NCI-H1417 treated with DMSO at 0.1 percent for 48 hours (cell line): Measurements from ENCODE around the gene TSPAN11.
"Not testable (repeated sequence)": the region's sequence is repeated elsewhere in the genome, so short reads cannot be mapped to it uniquely, and the experiment has no call there.

Experiments
- DNase-seq: peaks from one replicate; lab custom pipeline; 2025; lab: John Stamatoyannopoulos, UW

Gene TSPAN11

DNA sequence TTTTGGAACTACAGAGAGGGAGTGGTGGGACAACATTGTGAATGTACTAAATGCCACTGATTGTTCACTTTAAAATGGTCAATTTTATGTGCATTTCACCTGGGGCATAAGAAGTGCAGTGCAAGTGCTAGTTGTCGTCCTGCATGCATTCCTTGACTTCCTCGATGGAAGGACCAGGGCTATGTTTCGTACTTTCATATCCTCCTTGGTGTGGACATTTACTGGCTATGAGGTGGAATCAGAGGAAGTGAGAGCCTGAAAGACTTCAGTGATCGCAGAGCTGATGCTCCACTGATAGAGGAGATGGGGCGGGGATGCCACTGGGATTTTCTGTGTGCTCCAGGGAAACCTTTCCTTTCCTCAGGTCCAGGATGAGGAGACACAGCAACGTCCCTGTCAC, 93.0 kb downstream of the TSPAN11 start:
- DNase-seq = no peak

DNA sequence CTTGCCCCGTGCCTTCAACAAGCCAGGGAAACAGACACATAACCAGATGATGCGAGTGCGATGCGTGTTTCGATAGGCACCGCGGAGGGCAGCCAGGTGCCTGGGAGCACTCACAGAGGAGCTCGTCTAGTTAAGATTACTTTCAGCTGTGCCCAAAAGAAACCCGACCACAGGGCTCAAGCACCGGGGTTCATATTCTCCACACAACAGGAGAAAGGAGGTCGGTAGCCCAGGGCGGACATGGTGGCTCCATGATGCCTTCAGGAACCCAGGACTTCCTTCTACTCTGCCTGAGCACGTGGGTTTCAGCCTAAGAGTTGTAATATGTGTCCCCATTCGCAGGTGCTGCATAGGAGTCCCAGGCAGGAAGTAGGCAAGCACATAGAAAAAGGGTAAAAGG, 93.4 kb downstream of the TSPAN11 start:
- DNase-seq = no peak

DNA sequence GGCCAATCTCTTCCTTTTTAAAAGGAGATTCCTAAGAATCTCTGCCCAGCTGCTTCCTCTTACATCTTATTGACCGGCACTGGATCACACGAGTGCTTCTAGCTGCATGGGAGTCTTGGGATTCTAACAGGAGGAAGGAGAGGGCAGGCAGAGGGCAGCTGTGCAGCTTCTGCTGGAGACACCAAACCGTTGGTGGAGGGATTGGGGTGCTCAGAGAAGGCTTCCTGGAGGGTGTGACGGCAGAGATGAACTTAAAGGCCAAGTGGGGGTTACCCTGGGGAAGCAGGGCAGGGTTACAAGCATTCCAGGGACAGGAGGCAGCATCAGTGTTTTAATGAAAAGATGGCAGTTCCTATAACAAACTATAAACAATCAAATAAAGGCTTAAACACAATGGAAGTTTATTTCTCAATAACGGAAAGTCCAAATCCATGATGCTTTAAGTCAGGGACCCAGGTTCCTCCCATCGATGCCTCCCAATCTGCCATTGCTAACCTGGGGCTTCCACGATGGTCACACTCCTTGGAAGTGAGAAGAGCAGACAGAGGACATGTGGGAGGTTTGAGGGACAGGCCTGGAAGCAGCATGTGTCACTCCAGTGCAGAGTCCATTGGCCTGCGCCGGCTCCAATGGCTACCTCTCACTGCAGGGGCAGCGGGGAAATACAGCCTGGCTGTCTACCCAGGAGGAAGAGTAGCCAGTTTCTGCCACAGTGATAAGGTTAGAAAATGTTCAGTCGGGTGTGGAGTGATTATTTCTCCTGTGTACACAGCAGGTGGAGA, 94.0 kb downstream of the TSPAN11 start:
- DNase-seq = no peak

DNA sequence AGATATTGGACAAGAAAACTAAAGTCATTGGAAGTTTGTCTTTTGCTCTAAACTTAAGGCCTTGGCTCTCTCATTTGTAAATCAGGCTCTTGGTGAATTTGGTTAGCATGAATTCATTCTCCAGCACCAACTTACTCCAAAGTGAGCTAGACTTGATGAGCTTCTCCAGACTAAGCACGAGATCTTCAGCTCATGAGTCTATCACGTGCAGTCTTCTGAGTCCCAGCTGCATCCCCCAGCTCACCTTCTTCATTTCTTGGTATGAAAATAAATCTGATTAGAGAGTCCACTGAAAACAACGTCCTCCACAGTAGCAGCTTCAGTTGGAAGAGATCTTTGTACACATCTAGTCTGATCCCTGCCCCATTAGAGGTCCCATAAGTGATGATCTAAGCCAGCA, 94.6 kb downstream of the TSPAN11 start:
- DNase-seq = no peak

DNA sequence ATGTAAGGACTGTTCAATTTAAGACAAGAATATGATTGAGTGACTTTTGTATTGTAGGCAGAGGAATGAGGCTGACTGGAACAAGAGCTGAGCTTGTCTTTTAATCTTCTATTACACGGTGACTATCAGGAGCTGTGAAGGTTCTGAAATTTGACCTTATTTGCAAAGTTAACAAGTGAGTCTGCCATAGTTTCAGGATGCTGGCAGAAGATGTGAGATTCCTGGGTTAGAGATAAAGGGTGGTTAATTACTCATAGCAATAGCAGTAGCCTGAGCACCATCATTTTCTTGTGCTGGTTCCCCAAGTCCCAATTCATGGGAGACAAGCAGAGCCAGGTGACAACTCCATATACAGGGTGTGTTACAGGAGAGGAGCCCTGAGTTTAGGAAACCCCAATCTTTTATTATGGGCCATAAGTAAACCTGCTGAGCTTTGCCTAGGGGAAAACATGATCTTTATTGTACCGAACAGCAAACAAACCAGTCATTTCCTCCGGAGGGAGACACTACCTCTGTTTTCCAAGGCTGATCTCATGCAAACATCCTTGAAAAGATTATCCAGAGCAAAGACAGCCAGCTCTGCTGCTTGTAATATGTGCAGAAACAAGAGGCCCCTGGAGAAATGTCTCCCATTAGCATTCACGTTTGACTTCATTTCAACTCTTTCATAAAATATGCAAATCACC, 95.4 kb downstream of the TSPAN11 start:
- no peak for DNase-seq

DNA sequence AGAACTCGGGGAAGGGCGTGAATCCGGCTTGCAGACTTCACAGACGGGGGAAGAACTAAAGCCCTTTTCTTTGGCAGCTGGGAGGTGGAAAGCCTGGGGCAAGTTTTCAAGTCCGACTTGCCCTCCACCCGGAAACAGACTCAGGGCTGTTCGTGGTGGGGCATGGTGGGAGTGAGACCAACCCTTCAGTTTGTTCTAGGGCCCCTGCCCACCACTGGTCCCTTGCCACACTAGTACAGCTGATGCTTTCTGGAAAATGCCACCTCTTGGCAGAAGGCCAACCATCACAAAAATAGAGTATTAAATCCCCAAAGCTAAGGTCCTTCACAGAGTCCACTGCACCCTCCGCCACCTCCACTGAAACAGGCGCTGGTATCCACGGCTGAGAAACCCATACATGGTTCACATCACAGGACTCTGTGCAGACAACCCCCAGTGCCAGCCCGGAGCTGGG, 96.8 kb downstream of the TSPAN11 start:
- DNase-seq = no peak

DNA sequence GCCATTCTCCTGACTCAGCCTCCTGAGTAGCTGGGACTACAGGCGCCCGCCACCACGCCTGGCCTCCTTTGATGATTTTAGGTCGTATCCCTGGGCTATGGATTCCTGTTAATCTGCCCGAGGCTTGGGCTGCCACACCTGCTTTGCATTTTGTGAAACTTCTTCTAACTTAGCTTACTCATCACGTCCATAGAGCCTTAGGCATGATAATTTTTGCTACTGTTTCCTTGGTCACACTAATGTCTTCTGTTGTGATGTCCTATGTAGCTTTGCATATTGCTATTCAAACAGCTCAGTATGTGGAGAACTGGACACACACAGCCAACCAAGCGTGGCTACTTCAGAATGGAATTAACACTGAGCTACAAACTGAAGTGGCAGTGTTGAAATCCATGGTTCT, 99.7 kb downstream of the TSPAN11 start:
- no peak for DNase-seq

DNA sequence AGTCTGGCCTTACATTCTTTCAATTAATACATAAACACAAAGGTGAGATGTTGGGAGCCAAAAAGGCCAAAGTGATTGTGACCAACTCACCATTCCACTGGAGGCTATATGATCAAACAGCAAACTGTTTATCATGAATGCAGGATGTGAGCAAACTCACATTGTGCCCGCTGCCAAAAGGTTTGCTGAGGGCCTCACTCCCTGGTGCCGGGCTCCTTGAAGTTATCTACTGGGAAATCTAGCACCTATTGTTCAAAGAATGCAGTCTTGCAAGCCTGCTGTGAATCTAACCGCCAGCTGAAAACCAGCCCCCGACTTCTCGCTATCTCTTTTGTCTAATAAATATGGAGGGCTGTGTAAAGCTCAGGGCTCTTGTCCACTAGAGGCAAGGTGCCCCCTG, 100.5 kb downstream of the TSPAN11 start:
- DNase-seq = not testable (repeated sequence)

DNA sequence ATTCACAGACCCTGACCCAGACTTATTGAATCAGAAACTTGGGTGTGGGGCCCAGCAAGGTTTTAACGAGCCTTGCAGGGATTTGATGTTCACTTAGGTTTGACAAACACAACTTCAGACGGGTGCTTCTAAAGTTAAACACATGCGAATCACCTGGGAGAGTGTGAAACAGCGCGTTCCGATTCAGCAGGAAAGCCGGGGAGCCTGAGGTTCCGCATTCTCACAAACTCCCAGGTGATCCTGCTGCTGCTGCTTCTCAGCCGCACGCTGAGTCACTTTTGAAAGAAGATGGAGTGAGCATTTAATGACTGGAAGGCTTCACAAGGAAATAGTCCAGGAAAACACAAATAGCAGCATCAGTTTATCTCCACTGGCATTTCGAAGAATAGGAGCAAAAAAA, 102.9 kb downstream of the TSPAN11 start:
- no peak for DNase-seq

DNA sequence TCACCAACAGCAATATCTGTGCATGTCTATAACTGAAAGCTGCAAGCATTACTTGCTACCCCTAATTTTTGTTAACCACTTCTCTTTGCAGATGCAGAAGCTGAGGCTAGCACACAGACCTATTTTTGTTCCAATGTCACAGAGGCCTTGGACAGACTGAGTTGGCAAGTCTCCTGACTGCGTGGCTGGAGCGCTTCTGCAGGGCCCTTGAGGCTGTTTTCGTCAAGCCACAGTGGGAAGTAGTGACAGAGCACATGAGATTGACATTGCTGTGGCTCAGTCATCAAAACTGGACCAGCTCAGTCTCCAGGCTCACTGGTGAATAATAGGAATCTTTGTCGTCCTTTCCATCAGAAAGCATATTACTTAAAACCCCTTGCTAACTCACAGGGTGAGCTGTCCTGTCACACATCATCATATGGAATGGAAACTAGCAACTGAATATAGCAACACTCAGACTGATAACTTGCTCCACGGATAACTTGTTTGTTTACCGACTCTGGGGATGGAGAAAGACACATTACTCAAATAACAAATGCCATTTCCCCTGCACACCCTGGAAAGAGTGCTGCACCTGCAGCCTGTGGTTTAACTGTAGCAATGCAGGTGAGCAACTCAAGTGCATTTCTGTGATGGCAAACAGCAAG, 103.5 kb downstream of the TSPAN11 start:
- DNase-seq = no peak

DNA sequence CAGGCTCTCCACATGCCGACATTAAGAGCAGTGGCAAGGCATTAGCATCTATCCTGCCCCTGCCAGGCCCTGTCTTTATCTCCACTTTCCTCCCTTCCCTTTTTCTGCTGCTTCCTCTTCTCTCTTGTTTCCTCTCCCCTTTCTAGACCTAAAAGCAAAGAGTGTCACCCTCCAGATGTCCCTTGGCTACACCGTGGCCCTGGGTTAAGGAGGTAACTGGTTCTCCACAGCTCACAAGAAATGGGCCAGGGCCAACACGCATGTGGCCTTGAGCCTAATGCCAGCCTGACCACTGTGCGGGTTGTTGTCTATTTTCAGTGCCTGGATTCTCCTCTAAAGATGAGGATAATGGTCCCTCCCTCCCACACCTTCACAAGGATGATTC, 105.4 kb downstream of the TSPAN11 start:
- no peak for DNase-seq

DNA sequence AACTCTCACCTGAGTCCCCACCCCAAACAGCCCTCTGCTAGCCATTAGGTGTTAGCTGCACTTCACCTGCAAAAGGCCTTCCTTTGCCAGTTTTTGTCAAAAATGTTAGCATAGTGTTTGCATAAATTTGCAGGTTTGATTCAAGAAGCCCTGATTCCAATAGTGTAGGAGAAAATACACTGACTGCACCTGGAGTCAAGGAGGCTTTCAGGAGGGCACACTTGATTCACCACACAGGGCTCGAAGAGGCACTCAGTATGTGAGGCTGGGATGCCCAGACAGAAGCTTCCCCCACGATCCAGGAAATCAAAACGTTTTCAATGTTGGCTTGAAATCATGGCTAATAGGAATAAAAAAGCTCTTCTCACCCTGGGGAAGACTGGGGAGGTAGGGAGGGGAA, 106.6 kb downstream of the TSPAN11 start:
- no peak for DNase-seq

DNA sequence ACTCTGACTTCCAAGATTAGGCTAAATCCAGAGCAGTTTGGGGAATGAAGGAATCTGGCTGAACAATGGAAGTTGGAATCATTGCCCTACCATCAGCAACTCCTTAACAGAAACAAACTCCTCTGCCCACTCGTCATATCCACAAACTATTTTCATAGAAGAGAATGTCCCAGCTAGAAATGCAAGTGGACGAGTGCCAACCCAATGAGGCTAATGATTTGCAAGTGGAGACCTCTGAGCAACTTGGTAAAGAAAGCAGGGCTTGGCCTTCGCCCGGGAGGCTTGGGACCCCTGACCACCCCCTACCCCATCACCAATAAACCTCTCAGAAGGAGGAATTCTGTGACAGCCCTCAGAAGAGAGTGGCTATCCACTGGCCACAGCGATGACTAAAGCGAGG, 107.1 kb downstream of the TSPAN11 start:
- DNase-seq = no peak

DNA sequence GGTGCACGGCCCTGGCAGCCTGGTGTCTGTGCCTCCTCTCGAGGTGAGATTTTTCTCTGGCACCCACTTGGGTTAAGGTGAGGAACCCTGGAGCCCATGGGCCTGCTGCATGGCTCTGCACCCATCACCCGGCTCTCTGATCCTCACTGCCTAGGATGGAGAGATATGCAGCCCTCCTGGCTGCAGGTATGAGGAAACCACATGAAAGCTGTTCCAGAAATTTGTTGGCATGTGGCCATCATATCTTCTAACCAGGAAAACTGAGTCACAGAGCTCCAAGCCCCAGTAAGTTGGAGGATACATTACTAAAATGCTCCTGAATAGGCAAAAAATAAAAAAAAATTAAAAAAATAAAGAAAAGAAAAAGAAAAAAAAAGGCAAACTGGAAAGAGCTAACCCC, 107.8 kb downstream of the TSPAN11 start:
- DNase-seq = no peak

DNA sequence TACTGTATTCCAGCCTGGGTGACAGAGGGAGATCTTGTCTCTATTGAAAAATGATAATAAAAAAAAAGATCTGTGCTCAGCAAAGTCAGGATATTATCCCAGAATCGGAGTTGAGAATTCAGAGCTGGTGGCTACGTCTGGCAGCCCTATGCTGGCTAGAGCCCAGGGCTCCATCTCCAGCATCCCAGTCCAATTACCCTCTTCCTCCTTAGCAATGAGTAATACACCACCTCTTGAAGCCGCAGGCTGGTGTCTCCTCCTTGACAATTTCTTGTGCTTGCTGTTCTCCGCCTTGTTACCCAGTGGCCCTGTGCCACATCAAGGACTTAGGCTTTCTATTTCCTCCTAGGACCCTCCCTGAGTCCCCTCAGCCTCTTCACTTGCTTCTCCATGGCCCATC, 108.7 kb downstream of the TSPAN11 start:
- no peak for DNase-seq

DNA sequence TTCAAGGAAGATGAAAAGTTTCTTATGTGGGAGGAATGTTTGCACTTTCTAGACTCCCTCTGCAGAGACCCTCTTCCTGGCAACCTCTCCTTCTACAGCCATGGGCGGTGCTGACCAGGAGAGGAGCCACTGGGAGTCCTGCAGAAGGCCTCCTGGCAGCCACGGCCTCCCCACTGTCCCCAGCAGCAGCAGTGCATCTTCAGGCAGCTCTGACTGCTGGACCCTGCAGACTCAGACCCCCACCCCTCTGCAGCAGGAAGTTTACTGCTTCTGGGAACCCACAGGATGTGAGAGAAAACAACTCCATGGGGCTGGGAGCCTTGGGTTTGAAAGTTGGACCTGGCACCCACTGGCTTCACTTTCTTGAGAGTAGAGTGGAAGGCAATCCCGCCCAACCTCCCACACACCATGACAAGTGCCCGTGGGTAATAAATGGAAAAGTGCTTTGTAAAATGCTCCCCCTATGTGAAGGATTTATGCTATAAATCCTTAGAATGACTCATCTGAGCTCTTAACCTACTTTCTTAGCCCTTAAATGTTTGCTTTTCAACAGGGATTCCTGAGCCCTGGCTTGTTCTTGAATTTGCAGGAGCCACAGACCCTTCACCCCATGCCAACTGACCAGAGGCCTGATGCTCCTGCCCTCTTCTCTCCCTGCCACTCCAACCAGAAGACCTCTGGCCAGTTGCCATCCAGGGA, 109.6 kb downstream of the TSPAN11 start:
- no peak for DNase-seq

DNA sequence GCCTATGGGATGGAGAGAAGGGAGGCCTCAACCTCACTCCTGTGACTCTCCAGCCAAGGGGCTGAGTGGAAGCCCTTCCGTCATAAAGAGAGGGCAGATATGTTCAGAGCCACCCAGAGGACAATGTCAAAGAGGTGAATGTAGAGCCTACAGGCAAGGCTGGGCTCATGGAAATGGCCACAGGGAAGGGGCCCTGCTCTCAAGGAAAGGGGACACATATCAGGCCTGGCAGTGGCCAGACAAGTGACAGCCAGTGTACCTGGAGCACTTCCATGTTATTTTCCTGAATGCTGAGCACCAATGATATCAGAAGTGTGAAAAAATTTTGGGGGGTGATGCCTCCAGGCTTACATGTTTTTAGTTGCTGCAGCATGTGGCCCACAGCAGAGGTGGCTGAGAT, 110.5 kb downstream of the TSPAN11 start:
- DNase-seq = no peak

DNA sequence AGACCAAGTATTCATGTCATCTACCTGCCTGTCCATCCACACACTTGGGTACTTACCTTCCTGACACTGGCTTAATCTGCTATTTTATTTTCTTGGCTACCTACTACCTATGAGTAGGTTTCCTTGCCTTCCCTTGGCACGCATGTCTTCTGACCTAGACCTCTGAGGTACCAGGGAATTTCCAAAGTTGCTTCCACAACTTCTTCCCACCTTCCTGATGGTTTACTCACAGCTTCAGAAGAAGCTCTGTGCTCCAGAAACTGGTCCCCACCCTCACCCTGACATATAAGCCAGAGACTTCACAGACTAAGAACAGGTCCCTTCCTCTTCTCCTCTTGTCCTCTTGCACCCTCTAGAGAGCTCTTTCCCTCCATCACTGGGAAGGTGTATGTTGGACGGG, 111.4 kb downstream of the TSPAN11 start:
- DNase-seq = no peak

DNA sequence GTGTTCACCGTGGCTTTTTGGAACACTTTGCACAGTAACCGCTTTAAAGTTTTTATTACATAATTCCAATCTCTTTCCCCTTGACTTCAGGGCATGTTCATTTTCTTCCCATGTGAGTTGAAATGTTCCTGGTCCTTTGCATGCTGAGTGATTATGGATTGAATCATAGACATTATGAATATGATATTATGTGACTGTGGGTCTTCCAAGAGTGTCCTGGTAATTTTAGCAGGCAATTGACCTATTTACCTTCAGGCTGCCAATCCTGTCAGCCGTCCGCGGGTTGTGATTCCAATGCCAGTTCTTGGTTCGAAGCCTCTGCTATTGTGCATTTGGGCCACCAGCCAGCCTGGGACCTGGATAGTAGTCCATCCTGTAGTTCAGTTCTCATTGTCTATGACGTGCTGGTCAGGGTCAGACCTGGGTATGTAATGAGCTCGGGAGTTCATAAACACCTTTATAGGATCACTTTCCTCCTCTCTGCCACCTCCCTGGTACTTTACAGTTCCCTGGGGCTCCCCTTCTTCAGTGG, 114.6 kb downstream of the TSPAN11 start:
- DNase-seq = no peak
